ENCODE data around the gene LANCL2. TPM values are rescaled to one million over a fixed set of nuclear protein-coding genes. Genes with fewer than 3 reads are reported as not detected.
A peak's percentile ranks its signal among the peaks of the same experiment; 100 is the strongest.

The LANCL2 gene
- total RNA-seq, 1 donor from 2014 or later: 7.1 TPM

DNA sequence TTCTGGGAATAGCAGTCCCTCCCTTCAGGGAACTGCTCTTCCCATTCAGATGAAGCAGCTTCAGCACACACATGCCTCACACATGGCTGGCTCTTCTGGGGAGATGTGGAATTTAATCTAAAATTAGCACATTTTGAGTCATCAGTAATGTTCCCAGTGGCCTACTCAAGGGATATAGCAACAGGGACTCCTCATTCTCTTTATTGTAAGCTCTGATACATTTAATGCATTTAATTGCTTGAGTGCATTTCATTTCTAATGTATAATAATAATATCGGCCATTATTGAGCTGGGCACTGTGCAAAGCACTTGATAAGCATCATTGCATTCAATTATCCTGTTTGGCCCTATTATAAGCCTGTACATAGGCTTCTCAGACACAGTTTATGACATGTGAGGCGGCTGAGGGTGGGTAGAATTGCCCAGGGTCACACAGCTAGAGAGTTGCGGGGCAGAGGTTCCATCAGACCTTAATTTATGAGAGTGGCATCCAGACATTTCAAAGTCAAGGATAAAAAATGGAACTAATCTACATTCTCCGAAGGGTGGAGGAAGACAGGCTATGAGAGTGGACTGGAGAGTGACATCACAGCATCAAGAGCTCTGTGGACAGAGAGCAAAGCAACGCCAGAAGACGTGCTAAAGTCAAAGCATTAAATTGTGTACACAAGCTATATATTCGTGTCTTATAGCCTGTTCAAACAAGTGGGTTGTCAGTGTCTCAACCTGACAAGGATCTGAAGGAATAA lies 76.8 kb downstream of the LANCL2 start:
- no peak overlapping the region for H3K9ac ChIP-seq
- no peaks in the 10 kb centered on the region for H3K79me2 ChIP-seq (ENCODE audit: low read depth)
- H3K4me1 Mint-ChIP-seq: peaks cover 15% of the 10 kb centered on the region
- H3K36me3 ChIP-seq: no peaks in the 10 kb centered on the region
- H3K4me1 ChIP-seq: peaks cover 2% of the 10 kb centered on the region
- no peak overlapping the region for H3K4me3 Mint-ChIP-seq
- H2AFZ ChIP-seq (replicated peaks): no peak overlapping the region
- H3K27ac ChIP-seq: no peak overlapping the region
- peak overlapping the region; percentile 60 for H3K27ac Mint-ChIP-seq
- H3K36me3 Mint-ChIP-seq: no peaks in the 10 kb centered on the region
- no peaks in the 10 kb centered on the region for H3K27me3 Mint-ChIP-seq (ENCODE audit: insufficient read depth, low read depth)
- no peak overlapping the region for H3K4me3 ChIP-seq
- H3F3A ChIP-seq (ENCODE audit: low read depth): no peaks in the 10 kb centered on the region
- no peaks in the 10 kb centered on the region for H4K20me1 ChIP-seq (ENCODE audit: low read depth)
- H3K4me2 ChIP-seq: no peak overlapping the region
- TF ChIP-seq EZH2 (IDR thresholded peaks at IDR 0.05) (no peak), EZH2phosphoT487 (IDR thresholded peaks at IDR 0.05) (no peak)
- TF ChIP-seq, protein P1, sequence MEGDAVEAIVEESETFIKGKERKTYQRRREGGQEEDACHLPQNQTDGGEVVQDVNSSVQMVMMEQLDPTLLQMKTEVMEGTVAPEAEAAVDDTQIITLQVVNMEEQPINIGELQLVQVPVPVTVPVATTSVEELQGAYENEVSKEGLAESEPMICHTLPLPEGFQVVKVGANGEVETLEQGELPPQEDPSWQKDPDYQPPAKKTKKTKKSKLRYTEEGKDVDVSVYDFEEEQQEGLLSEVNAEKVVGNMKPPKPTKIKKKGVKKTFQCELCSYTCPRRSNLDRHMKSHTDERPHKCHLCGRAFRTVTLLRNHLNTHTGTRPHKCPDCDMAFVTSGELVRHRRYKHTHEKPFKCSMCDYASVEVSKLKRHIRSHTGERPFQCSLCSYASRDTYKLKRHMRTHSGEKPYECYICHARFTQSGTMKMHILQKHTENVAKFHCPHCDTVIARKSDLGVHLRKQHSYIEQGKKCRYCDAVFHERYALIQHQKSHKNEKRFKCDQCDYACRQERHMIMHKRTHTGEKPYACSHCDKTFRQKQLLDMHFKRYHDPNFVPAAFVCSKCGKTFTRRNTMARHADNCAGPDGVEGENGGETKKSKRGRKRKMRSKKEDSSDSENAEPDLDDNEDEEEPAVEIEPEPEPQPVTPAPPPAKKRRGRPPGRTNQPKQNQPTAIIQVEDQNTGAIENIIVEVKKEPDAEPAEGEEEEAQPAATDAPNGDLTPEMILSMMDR (IDR thresholded peaks at IDR 0.05): no peak
- no peak for DNase-seq (ENCODE audit: low spot score)
- no peaks in the 10 kb centered on the region for H3K27me3 ChIP-seq
- H3K9me3 Mint-ChIP-seq: no peaks in the 10 kb centered on the region
- H3K9me3 ChIP-seq (ENCODE audit: low read depth): no peaks in the 10 kb centered on the region

DNA sequence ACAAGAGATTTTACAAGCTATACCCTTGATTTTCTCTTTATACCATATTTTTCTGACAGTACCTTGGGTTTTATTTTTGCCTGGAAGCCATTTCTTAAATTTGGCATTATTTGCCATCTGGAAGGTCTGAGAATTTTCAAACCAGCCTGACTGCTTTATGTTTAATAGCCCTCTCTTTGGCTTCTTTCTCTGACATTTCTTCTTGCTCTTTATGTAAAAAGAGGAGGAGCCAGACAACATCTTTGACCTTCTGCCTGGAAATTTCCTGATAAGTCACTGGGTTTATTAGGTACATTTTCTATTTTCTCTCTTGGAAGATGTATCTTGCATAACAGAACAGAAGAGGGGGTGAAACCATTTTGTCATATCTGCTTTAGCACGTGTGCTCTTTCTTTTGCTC lies 79.6 kb downstream of the LANCL2 start:
- H3K4me1 Mint-ChIP-seq: no peaks in the 10 kb centered on the region
- Histone ChIP-seq H3K9ac (no peak overlapping the region), H3K4me2 (no peak overlapping the region), H2AFZ (replicated peaks) (no peak overlapping the region), H3F3A (ENCODE audit: low read depth) (no peaks in the 10 kb centered on the region), H3K4me1 (no peaks in the 10 kb centered on the region), H3K9me3 (ENCODE audit: low read depth) (no peaks in the 10 kb centered on the region), H3K27ac (no peak overlapping the region), H3K36me3 (no peaks in the 10 kb centered on the region), H3K79me2 (ENCODE audit: low read depth) (no peaks in the 10 kb centered on the region), H4K20me1 (ENCODE audit: low read depth) (no peaks in the 10 kb centered on the region), H3K27me3 (no peaks in the 10 kb centered on the region), H3K4me3 (no peak overlapping the region)
- H3K27ac Mint-ChIP-seq: no peak overlapping the region
- no peaks in the 10 kb centered on the region for H3K36me3 Mint-ChIP-seq
- H3K4me3 Mint-ChIP-seq: no peak overlapping the region
- TF ChIP-seq, protein P1 (IDR thresholded peaks at IDR 0.05): no peak
- TF ChIP-seq EZH2phosphoT487 (IDR thresholded peaks at IDR 0.05): no peak
- TF ChIP-seq EZH2 (IDR thresholded peaks at IDR 0.05): no peak
- no peaks in the 10 kb centered on the region for H3K27me3 Mint-ChIP-seq (ENCODE audit: insufficient read depth, low read depth)
- no peak for DNase-seq (ENCODE audit: low spot score)
- no peaks in the 10 kb centered on the region for H3K9me3 Mint-ChIP-seq

DNA sequence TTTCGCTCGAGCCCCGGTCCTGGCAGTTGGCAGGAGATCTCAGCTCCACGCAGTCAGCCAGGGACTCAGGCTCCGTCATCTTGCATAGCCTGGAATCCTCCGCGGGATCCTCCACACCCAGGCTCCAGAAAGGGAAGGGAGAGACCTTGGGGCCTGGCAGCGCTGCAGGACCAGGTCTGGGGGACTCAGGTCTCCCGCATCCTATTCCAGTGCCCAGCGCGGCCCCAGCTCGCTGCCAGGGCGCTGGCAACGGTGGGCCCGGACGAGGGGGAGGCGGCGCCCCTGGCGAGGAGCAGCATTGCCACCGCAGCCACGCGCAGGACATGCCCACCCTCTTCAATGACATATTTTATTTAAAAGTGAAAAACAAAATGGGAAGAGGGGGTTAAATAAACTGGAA lies 83.4 kb downstream of the LANCL2 start:
- H3K4me1 ChIP-seq: no peaks in the 10 kb centered on the region
- no peak overlapping the region for H3K27ac Mint-ChIP-seq
- H3K9me3 ChIP-seq (ENCODE audit: low read depth): no peaks in the 10 kb centered on the region
- H3K9ac ChIP-seq: no peak overlapping the region
- no peaks in the 10 kb centered on the region for H3K36me3 Mint-ChIP-seq
- H3K27me3 Mint-ChIP-seq (ENCODE audit: insufficient read depth, low read depth): no peaks in the 10 kb centered on the region
- no peak overlapping the region for H3K4me3 ChIP-seq
- H3K27me3 ChIP-seq: no peaks in the 10 kb centered on the region
- no peak overlapping the region for H2AFZ ChIP-seq (replicated peaks)
- H3K4me1 Mint-ChIP-seq: no peaks in the 10 kb centered on the region
- no peaks in the 10 kb centered on the region for H3F3A ChIP-seq (ENCODE audit: low read depth)
- H3K4me3 Mint-ChIP-seq: no peak overlapping the region
- H3K79me2 ChIP-seq (ENCODE audit: low read depth): no peaks in the 10 kb centered on the region
- DNase-seq (ENCODE audit: low spot score): no peak
- no peak overlapping the region for H3K4me2 ChIP-seq
- no peak overlapping the region for H3K27ac ChIP-seq
- H3K36me3 ChIP-seq: no peaks in the 10 kb centered on the region
- no peaks in the 10 kb centered on the region for H3K9me3 Mint-ChIP-seq
- TF ChIP-seq, protein P1 (IDR thresholded peaks at IDR 0.05): no peak
- TF ChIP-seq EZH2phosphoT487 (IDR thresholded peaks at IDR 0.05) (no peak), EZH2 (IDR thresholded peaks at IDR 0.05) (no peak)
- no peaks in the 10 kb centered on the region for H4K20me1 ChIP-seq (ENCODE audit: low read depth)

Data from neural progenitor cell (in vitro differentiated cells).